Measurements from ENCODE around the gene UQCC3.

GRCh38 chr11:62671236-62671607, 251 bp upstream of the UQCC3 start:
- TF ChIP-seq POLR2A (IDR thresholded peaks at IDR 0.05; ENCODE audit: low read length) (no peak), GATA1 (IDR thresholded peaks at IDR 0.05; ENCODE audit: low read depth, low read length) (no peak)

Measured in erythroblast (primary cell).